Activated T-helper 1 cell treated with Interleukin-2 at 50 U/mL for 16 hours (primary cell): ENCODE data around the gene LHCGR.
"Not testable (repeated sequence)": the region's sequence is repeated elsewhere in the genome, so short reads cannot be mapped to it uniquely, and the experiment has no call there.

ENCODE experiments used
- DNase-seq: peaks from one replicate; pipeline ENCODE4 v3.0.0-alpha.2; 2020; ENCODE audit warnings: low read depth

Gene LHCGR

DNA sequence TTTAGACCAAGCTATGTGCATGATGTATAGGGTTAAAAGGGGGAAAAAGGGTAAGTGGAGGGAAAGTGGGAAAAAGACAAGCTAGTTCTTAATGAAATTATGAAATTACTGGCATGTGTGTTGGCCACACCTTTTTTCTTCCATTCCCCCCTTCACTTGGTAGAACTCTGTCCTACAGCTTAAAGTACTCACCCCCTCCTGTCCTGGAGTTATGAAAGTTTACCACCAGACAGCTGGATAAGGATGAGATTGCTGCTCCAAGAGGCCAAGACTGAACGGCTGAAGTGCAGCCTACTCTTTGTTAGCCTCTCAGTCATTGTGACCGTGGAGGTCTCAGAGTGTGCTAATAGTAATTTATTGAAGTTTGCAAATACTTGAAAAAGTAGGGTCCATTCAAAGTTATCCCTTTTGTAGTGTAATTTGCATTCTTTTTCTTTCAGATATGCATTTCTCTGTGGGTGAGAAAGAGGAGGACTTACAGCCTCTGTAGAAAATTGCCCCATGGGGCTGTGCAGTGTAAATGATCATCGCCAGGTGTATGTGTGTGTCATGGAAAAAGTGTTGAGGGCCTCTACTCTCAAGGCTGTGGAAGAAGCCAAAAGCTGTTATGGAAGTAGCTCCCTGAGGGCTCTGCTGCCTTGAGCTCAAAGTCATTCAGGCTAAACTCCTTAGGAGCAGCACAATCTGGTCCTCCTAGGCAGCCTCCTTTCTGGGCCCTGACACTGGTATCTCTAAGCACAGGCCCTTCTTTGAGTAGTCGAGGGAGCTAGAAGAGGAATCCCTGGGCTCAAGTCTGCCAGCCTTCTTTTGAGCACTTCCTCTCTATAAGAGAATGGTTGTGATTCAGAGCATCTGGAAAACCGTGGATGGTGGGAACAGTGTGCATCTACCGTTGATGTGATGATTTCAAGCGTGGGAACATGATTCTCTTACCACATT lies 46.2 kb downstream of the LHCGR start:
- DNase-seq = no peak

- DNase-seq = no peak
Measured at GRCh38 chr2:48707466-48707865, 48.1 kb downstream of the LHCGR start.

- DNase-seq = not testable (repeated sequence)
Measured at GRCh38 chr2:48703621-48704020, 51.9 kb downstream of the LHCGR start.

DNA sequence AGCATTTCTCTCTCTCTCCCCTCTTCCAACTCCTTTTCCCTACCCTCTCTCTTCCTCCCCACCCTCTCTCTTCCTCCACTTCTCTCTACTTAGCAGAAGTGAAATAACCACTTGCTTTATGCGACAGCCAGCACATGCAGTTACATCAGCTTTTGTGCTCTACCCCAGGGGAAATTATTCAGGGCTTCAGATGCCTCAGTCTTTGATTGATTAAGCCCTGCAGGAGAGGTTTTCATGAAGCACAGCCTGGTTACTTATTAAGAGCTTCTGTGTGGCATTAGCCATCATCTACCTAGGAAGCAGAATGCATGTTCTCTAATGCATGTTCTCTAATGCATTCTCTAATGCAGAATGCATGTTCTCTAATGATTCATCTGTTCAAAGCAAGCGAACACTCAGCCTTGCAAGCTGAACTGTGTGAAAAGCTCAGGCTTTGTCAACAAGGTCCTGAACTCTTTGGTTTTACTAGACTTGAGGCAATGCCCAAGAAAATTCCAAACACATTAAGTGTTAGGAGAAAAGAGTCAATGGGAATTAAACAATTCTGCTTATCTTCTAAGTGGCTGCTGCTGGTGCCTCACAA lies 56.1 kb downstream of the LHCGR start:
- no peak for DNase-seq

DNA sequence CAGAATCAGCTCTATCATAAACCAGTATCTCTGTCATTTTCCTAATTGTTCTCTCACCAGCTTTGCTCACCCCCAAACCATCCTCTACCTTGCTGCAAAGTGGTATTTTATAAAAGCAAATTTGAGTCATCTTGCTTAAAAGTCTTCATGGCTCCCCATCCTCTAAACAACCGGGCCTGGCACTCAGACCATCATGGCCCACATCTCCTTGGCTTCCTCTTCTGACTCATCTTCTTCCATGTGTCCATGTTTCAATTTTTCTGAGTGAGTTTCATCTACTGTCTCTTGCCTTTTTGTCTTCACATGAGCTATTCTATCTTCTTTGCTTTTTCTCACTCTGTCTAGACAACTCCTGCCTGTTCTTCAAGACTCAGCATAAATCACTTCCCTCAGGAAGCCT lies 58.6 kb downstream of the LHCGR start:
- no peak for DNase-seq

GRCh38 chr2:48695991-48696390 lies 59.5 kb downstream of the LHCGR start:
- DNase-seq = no peak

GRCh38 chr2:48694149-48694548 lies 61.4 kb downstream of the LHCGR start:
- no peak for DNase-seq

GRCh38 chr2:48693645-48694044 lies 61.9 kb downstream of the LHCGR start:
- no peak for DNase-seq

GRCh38 chr2:48693066-48693465 lies 62.5 kb downstream of the LHCGR start:
- DNase-seq = no peak

GRCh38 chr2:48691935-48692691 lies 63.4 kb downstream of the LHCGR start:
- no peak for DNase-seq

DNA sequence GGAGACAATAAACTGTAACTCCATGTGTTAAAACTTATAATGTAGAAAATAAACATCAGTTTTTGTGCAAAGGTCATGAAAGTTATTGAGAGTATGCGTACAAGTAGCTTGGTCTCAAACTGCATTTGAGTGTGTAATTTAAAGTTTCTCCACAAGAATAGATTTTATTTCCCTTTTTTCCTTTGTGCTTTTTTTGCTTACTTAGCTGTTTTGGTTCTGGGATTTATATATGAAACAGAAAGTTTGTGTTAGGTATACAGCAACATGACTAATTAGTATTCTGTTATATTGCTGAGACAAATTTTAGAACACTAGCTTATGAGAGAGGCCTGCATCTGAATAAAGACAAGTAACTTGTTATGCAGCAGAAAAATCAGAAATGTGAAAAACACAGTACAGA lies 70.4 kb downstream of the LHCGR start:
- no peak for DNase-seq

- DNase-seq = no peak
Measured at GRCh38 chr2:48677450-48677849, 78.1 kb downstream of the LHCGR start.

DNA sequence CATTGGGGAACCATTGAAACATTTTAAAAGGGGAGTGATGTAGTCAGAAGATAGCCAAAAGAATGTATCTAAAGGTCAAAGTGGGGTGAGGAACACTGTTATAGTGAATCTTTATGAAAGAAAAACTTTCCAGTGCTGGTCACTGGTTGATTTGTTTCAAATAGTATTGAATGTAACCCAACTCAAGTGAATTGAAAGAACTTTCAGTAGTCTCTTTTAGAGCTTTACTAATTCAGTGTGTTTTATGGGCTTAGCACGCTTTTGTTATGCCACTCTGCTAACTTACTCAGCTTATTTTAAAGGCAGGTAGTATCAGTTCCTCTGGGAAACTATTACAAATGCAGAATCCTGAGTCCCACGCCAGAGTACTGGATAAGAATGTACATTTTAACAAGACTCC lies 80.6 kb downstream of the LHCGR start:
- DNase-seq = no peak

GRCh38 chr2:48673581-48673980 lies 81.9 kb downstream of the LHCGR start:
- no peak for DNase-seq

GRCh38 chr2:48668992-48669391 lies 86.5 kb downstream of the LHCGR start:
- DNase-seq = no peak

- no peak for DNase-seq
Measured at GRCh38 chr2:48651158-48651790, 104.2 kb downstream of the LHCGR start.

DNA sequence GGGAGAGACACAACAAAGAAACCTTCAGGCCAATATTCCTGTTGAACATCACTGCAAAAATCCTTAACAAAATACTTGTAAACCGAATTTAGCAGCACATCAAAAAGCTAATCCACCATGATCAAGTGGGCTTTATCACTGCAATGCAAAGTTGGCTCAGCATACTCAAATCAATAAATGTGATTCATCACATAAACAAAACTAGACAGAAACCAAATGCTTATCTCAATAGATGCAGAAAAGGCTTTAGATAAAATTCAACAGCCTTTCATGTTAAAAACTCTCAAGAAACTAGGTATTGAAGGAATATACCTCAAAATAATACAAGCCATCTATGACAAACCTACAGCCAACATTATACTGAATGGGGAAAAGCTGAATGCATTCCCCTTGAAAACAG lies 117.3 kb downstream of the LHCGR start:
- no peak for DNase-seq
